GM23338 (cell line): ENCODE results near the gene MFRP.

ENCODE experiments used
- CREB1 ChIP-seq: fragments of 250-450 bp; sonication (Bioruptor Pico); IDR thresholded peaks from 2 replicates; pipeline ENCODE4 v1.5.0; 2020; ENCODE audit warnings: low read depth, mild to moderate bottlenecking, moderate library complexity
- CTCF ChIP-seq, 2 experiments: fragments of 200-600 bp in 1 of 2; sonication (generic) in 1 of 2; conservative IDR thresholded peaks; 2 replicates each; pipeline versions ENCODE4 v1.5.1 to v1.6.1; 2016 to 2017; ENCODE audit warnings: antibody characterized with exemption in 2 of 2, low read depth in 2 of 2, mild to moderate bottlenecking in 2 of 2, moderate library complexity in 1 of 2
- ETS1 ChIP-seq: IDR thresholded peaks from 2 replicates; pipeline ENCODE4 v1.6.1; 2016; ENCODE audit warnings: antibody characterized with exemption
- EZH2 ChIP-seq: fragments of 200-600 bp; sonication (generic); IDR thresholded peaks from one replicate; pipeline ENCODE4 v1.8.0; 2017; ENCODE audit warnings: antibody characterized with exemption, mild to moderate bottlenecking, low read depth; ENCODE audit not compliant: unreplicated experiment
- NANOG ChIP-seq: IDR thresholded peaks from 2 replicates; pipeline ENCODE4 v1.6.1; 2016; ENCODE audit warnings: antibody characterized with exemption, borderline replicate concordance
- POLR2AphosphoS5 ChIP-seq: IDR thresholded peaks from 2 replicates; pipeline ENCODE4 v1.6.1; 2016; ENCODE audit warnings: antibody characterized with exemption, low read depth
- REST ChIP-seq: IDR thresholded peaks from one replicate; pipeline ENCODE4 v1.6.1; 2018; ENCODE audit warnings: antibody characterized with exemption; ENCODE audit not compliant: unreplicated experiment

GRCh38 chr11:119373059-119373920, 26.8 kb upstream of the MFRP start:
- TF ChIP-seq POLR2AphosphoS5 = no peak
- TF ChIP-seq EZH2 = no peak
- TF ChIP-seq CTCF (conservative IDR thresholded peaks at IDR 0.05; ENCODE audit: low read depth in 2 of 2) = no peak
- no peak for TF ChIP-seq REST
- no peak for TF ChIP-seq NANOG
- TF ChIP-seq ETS1 = no peak
- TF ChIP-seq CREB1 (CRISPR knock-in tag) = no peak
